ENCODE data around the gene SMIM11.
"Not testable (repeated sequence)": the region's sequence is repeated elsewhere in the genome, so short reads cannot be mapped to it uniquely, and the experiment has no call there.

Gene SMIM11, protein sequence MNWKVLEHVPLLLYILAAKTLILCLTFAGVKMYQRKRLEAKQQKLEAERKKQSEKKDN

DNA sequence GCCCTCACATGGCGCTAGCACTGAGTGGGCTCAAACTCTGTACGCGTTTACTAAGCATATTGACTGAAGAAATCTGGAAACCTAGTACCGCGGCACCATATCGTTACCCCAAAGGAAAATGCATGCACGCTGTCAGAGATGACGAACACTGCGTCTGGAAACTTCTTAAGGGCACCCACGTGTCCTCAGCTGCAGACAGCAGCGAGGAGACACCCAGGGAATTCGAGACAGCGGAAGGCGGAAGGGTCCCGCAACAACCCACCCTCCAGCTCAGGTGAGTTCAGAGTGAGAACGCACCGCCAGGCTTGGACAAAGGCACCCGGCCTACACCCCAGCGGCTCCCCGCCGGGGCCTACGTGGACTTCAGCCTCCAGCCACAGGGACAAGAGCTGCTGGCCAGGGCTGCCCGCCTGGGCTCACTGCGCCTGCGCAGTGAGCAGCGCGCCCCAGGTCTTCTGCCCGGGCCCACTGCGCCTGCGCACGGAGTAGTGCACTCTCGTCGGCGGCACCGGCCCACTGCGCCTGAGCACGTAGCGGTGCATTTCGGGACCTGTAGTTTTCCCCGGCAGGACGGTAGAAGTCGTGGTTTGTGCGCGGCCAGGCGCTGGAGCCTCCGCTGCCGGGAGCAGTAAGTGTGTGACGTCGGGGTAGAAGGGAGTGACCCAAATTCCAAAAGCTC, at the start of gene SMIM11:
Gene SMIM11, plus strand, starts transcription at position 568 of the 679 bp plus-strand sequence. CDS start 3,998 bp downstream, outside the sequence.
- not testable (repeated sequence) for DNase-seq (ENCODE audit: low read depth in 2 of 2)

DNA sequence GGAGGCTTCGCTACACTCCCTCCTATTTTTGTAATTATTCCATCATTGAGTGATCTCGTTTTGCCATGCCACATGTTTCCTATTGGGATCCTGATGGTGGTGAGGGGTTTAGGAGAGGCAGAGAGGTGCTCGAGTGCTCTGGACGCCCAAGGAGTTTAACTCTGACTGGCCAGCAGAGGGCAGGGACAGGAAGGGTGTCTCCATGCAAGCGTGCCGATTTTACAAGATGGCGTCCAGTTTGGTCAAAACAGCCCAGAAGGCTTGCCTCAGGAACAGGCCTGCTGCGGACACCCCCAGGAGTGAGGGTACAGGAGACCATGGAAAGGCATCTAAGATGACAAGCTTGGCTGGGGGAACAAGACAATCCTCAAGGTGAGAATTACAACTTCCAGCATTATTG, 45.3 kb upstream of the SMIM11 start:
- DNase-seq (ENCODE audit: low read depth in 2 of 2) = no peak

DNA sequence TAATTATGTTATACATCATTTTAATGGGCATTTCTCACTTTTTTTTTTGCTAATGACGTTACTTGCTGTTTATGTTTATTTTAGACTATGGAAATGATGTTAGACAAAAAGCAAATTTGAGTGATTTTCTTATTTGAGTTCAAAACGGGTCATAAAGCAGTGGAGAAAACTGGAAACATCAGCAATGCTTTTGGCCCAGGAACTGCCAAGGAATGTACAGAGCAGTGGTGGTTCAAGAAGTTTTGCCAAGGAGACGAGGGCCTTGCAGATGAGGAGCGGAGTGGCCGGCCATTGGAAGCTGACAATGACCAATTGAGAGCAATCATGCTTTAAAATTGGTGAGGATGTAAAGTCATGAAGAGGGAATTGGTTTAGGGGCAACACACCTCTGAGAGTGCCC, 43.6 kb upstream of the SMIM11 start:
- no peak for DNase-seq (ENCODE audit: low read depth in 2 of 2)

DNA sequence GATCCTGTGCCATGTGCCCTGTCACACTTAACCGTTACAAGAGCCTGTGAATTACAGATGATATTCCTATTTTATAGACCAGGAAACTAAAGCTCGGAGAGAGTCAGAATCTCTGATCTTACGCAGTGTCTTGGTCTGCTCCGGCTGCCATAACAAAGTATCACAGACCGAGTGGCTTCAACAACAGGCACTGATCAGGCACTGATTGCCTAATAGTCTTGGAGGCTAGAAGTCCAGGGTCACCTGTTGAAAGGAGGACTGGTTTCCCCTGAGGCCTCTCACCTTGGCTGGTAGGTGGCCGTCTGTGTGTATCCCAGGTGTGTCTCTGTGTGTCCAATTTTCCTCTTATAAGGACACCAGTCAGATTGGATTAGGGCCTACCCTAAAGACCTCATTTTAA, 43.0 kb upstream of the SMIM11 start:
- DNase-seq (ENCODE audit: low read depth in 2 of 2) = no peak

DNA sequence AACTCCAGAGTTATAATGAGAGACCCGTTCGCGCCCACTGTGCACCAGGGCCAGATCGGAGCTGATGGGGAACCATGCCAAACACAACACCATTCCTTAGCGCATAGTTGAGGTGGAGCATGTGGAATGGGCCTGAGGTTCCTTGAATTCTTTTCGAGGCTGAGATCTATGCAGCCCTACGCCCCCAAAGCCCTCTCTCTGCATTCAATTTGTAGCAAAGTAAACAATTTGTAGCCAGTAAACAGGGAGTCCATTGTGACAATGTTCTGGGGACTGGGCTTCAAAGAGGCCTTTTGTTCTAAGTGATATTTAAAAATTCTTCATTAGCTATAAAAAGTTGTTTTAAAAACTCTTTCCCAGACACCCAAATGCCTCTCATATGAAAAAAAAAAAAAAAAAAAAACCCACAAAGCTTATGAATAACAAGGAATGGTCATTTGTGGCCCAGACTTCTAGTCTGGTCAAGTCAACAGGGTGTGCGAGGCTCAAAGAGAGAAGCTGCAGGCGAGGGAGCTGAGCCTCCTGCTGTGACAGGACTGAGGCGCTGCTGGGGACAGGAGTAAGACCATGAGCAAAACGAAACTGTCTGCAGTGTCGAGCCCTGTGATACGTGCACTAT, 42.1 kb upstream of the SMIM11 start:
- DNase-seq (ENCODE audit: low read depth in 2 of 2) = no peak

DNA sequence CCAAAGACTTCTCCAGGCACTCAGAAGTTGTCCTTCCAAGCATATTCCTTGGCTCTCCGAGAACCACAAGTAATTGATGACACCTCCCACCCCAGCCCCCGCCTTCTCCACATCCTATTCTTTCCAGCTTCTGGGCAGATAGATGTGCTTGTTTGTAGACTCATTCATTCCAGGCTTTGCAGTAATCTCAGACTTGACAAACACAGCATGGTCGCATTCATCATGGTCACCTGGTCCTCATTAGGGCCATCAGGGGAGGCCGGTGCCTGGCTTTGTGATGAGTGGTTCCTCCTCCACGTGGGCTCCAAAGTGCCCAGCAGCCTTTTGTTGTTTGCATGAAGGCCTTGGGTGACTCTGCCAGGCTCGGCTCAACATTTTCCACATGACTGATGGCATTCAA, 40.0 kb upstream of the SMIM11 start:
- no peak for DNase-seq (ENCODE audit: low read depth in 2 of 2)

DNA sequence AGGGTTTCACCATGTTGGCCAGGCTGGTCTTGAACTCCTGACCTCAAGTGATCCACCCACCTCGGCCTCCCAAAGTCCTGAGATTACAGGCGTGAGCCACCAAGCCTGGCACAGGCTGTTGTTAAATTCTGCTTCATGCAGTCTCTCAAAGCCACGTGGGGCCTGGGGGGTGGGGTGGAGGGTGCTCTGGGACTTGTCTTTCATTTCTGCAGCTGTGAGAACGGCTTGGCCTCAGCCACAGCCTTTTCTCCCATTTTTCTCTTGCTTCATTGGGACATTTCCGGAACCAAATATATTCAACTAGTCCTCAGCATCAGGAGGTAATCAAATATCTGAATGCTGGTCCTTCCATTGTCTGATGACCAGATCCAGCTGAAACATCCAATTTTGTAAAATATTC, 39.1 kb upstream of the SMIM11 start:
- DNase-seq (ENCODE audit: low read depth in 2 of 2) = no peak

DNA sequence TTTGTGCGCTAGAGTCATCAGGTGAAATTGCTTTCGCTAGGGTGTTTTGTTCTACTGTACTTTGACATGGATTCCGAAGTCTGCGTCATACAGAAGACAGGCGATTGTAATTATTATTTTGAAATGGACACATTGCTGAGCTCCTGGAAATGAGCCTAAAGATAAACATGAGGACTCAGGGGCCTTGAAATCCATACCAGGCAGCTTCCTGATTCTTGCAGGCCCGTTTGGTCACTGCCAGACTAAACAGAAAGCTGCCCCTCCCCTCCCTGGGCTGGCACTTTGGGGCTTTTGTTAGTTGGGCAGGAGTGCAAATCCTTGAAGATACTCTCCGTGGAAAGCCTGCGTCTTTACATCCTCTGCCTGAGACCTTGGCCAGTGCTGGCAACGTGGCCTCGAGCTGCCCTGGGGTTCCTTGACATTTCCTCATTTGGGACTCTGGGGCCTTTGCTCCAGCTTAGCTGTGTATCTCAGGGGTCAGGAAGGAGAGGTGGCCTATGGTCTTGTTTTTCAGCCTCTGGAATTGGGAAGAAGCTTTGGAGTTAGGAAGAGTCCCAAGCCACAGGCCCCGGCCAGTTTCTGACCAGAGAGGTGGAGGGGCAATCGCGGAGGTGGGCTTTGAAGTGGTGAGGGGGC, 38.4 kb upstream of the SMIM11 start:
- DNase-seq (ENCODE audit: low read depth in 2 of 2) = no peak

DNA sequence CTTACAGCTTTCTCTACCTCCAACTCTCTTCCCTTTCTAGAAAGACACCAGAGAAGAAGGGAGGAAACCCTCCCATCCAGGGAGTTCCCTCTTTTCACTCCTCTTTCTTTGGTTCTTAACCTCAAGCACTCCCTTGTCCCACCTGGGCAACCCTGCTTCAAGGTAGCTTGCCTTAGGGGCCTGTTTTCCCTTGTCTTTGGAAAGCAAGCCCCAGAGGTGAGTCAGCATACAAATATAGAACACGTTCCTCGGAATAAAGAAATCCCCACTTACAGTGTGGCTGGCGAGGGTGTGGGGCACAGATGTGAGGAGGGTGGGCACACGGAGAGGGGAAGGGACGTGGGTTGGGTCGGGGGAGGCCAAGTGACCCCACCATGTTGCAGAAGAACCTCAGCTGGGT, 37.6 kb upstream of the SMIM11 start:
- DNase-seq (ENCODE audit: low read depth in 2 of 2) = no peak

DNA sequence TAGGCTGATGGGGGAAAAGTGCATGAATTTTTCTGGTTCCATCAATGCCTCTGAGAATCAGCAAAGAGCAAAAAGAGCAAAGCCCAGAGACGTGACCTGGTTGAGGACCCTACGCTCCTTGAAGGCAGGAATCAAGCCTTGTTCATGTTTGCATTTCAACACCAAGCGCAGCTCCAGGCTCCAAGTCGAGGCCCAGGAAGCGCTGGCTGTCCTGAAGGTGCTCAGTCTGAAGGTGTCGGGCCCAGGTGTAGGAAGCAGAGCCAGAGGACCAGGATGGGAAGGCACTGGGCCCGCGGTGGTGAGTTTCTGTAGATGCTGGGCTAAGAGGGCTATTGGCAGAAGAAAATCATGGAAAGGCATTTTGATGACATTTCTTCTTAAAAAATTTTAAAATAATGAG, 37.1 kb upstream of the SMIM11 start:
- DNase-seq (ENCODE audit: low read depth in 2 of 2) = no peak

DNA sequence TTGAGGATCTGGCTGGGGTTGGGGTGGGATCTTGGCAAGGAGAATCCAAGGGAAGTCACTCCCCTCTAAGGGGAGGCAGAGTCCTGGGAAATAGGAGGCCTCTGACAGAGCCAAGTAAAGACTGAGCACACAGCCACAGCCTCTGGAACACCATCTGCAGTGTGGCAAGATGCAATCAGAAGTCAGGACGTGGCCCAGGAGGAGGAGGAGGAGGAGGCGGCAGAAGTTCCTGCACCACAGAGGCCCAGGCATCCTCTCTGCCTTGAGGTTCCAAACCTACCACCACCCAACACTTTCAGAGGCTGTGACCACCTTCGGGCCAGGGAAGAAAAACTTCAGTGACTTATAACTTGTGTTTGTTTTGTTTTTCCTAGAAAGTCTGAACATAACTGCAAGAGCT, 35.2 kb upstream of the SMIM11 start:
- no peak for DNase-seq (ENCODE audit: low read depth in 2 of 2)

DNA sequence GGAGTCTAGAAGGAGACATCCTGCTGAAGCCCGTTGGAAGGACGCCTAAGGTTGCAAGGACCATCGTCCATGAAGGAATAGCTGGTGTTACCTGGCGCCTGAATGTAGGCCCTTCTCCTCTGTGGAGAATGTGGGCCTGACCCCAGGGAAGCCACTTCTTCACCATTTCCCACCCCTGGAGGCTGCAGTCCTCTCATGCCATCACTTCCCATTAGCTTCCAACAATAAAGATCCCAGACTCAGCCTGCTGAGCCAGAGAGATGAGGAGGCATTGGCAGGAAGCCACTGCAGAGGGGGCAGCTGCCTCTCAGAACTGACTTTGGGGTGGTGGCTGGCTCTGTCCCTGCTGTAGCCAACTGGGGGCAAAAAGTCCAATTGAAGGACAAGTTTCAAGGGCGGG, 32.8 kb upstream of the SMIM11 start:
- DNase-seq (ENCODE audit: low read depth in 2 of 2) = no peak

DNA sequence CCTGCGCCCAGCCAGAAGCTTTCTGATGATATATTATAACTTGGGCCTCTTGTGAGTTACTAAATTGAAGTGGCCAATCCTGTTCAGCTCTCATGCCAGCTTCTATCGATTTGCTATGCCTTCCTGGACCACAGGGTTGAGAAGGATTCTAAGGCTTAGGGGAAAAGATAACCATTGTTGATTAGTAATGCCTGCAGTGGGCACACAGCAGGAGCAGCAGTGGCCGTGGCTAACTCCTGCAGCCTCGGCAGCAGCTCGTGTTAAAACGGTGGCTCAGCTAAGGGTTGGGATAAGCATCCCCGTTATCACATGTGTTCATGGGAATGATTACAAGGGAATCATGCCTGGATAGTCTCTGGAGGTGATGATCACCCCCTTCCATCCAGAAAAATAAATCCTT, 32.0 kb upstream of the SMIM11 start:
- no peak for DNase-seq (ENCODE audit: low read depth in 2 of 2)

DNA sequence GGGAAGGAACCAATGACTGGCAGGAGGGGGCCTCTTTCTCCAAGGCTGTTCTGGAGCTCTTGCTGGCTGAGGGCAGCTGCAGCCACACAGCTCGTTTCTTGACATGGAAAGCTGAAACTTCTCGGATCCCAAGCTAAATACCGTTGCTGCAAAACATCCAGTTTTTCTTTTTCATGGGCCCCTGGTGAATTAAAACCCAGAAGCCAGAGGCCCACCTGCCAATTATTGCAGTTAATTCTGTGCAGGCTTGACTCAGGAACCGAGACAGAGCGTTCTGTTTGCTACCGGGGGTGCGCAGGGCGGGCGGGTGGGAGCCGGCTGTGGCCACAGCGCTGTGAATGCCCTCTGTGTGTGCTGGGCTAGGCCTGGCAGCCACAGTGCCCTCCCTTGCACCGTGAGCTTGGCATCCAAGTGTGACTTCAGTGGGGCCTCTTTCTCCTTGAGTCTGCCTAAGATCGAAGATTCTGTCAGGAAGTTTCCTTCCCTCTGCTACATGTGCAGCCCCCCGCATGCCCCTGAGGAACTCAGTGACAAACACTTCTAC, 31.4 kb upstream of the SMIM11 start:
- DNase-seq (ENCODE audit: low read depth in 2 of 2) = no peak

DNA sequence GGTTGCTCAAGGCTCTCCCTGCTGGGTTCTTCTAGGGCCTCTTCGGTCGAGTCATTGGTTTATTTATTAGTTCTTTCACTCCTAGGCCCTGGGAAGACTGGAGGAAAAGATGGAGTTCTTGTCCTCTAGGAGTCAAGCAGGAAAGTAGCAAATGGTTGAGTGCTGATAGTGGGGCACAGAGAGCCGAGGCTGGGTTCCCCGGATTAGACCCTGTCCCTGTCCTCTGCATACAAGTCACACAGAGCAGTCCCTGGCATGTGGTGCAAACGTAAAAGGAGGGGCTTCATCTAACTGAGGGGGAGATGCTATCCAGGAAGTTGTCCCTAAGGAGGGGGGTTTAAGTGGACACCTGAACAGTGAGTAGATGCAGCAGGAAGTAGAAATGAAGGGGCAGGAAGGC, 30.7 kb upstream of the SMIM11 start:
- DNase-seq (ENCODE audit: low read depth in 2 of 2) = no peak

DNA sequence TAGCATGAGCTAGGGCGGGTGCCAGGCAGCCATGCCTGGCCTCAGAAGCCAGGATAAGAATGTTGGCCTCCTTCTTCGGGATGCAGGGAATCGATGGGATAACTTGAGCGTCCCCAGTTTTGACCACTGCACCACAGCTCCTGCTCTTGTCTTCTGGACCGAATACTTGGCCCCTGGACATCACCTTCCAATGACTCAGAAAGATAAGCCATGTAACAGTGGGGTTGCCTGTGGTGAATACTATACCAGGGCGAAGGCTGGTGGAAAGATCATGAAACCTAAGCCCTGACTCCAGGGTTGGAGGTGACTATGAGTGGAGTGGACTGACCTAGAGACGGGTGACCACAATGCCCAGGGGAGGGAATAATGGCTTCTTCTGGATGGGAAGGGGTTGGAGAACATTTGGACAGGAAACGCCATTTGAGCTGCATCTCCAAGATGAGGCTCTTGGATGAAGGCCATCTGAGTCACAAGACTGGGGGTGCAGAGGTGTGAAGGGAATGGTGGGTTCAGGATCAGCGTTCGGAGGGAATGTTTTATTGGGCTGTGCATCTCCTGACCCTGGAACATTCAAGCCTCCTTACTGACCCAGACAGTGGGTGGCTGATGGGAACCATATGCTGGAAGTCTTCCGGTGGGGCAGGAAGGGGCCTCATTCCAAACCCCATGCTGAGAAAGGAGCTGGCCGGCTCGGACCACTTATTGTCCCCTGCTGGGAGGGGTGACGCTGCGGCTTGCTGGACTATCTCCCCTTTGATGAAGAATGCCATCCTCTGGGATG, 30.0 kb upstream of the SMIM11 start:
- DNase-seq (ENCODE audit: low read depth in 2 of 2) = no peak

DNA sequence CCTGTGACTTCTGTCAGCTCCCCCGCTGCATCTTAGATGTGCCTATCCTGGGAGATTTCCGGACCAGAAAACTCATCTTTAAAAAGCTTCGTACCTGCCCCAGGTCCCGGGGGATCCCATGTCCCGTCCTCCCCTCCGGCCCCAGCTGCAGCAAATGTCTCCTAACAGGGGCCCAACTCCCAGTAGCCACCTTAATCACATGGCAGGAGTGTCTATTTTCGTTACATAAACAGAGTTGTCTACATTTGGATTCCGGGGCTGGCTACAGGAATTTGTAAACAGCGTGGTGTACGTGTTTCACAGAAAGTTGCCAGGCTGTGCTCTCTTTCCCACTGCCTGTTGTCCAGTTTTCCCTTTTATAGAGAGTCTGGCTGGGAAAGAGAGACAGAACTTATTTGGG, 29.4 kb upstream of the SMIM11 start:
- no peak for DNase-seq (ENCODE audit: low read depth in 2 of 2)

DNA sequence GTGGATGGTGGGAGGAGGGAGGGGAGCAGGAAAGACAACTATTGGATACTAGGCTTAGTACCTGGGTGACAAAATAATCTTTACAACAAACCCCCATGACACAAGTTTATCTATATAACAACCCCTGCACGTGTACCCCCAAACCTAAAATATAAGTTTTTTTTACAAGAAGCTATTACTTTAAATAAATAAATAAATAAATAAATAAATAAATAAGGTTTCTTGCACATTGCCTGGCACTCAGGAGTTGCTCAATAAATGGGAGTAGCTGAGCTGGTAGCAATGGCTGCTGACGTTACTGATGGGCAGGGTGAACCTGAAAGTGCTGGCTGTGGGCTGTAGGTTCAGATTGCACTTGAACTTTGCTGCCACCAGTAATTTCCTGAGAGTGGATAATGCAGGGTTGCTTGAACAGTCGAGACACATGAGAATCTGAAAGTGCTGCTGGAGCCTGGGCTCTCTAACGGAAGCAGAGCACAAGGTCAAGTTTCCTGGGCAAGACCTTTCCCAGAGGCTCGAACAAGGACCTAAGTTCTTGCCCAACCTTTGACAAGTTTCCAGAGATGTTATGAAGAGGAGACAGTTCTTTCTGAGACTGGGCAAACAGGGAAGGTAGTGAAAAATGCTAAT, 26.3 kb upstream of the SMIM11 start:
- DNase-seq (ENCODE audit: low read depth in 2 of 2) = no peak

DNA sequence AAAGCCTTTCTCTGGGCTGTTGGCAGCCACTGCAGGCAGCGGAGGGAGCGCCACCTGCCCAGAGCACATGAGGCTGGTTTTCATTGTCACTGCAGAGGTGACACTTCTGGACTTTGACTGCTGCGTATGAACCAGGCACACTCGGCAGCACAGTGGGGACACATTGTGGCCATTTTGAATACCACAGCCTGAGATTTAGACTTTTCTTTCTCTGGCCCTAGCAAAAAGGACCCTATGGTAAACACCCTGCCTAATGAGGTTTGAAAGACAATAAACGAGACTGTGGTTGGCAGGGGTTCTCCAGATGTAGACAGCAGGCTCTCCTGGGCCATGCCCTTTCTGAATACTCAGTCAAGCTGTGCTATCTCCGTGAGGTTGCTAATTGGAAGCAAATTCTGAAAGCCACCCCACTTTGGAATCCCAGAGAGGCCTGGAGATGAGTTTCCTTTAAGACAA, 23.5 kb upstream of the SMIM11 start:
- peak; percentile 8 to 9 for DNase-seq (ENCODE audit: low read depth in 2 of 2)

DNA sequence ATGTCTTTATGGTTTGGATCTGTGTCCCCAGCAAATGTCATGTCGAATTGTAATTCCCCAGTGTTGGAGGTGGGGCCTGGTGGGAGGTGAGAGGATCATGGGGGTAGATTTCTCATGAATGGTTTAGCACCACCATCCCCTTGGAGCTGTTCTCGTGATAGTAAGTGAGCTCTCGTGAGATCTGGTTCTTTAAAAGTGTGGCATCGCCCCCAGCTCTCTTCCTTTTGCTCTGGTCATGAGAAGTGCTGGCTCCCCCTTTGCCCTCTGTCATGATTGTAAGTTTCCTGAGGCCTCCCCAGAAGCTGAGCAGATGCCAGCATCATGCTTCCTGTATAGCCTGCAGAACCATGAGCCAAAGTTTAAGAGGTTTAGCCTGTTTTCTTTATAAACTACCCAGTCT, 22.8 kb upstream of the SMIM11 start:
- DNase-seq (ENCODE audit: low read depth in 2 of 2) = no peak

DNA sequence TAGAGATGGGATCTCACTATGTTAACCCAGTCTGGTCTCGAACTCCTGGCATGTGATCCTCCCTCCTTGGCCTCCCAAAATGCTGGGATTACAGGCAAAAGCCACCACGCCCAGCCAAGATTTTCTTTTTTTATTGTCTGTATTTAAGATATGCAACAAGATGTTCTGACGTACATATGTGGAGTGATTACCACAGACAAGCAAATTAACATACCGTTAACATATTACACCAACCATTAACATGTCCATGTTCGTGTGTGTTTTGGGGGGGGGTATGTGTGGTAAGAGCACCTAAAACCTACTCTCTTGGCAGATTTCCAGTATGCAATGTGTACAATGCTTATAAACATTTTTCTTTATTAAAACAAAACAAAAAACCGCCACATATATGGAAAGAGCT, 22.1 kb upstream of the SMIM11 start:
- DNase-seq (ENCODE audit: low read depth in 2 of 2) = no peak

DNA sequence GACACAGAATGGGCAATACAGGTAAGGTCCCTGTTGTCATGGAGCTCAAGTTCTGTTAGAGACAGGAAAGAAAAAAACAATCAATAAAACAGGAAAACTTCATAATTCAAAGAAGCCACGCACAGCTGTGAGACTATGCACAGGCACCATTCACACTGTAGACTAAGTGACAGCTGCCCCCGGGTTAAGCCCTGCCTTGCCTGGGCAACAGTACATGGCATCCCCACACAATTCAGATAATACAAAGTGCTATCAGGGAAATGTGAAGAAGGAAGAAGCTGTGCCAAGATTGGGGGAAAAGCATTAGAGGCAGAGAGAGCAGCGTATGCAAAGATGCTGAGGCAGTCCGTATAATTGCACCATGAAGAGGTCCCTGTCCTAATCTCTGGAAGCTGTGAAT, 20.5 kb upstream of the SMIM11 start:
- no peak for DNase-seq (ENCODE audit: low read depth in 2 of 2)
